Measurements from ENCODE around the gene WDR7. TPM values are rescaled to one million over a fixed set of nuclear protein-coding genes. Genes with fewer than 3 reads are reported as not detected.

WDR7 gene
- total and polyA plus RNA-seq, 2 experiments from 2014 or later: 7.0 to 14.8 TPM

DNA sequence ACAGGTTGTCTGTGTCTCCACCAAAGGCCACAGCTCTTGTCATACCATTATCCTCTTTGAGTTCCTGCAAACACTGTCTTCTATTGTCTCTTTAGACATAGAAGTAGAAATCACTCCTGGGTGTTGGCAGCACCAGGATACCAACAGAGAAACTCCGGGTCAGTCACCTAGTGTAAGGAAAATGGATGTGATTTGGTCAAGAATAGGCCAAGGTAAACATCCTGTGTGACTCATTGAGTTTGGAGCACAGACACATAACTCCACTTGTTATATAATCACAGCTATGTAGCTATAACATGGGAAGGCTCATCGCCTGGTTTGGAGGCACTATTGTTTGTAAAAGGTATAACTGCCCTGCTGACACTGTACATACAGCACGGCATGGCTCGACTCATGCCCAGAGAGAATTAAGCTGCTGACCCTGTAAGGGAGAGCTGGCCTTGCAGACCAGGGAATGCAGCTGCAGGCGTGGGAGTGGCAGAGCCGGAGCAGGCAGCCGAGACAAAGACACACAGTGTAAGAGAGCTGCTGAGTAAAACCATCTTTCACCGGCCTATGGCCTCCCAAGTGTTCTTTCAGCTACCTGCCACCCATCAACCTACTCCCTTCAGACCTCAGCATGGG is 9.3 kb upstream of the WDR7 start:
- DNase-seq (ENCODE audit: low spot score) (no peak), ATAC-seq (no peak)
- Histone ChIP-seq H3F3A (replicated peaks; ENCODE audit: low read depth) (no peaks in the 10 kb centered on the region), H3K27me3 (ENCODE audit: insufficient read depth) (no peaks in the 10 kb centered on the region), H3K4me1 (ENCODE audit: insufficient read depth) (peaks cover 7% of the 10 kb centered on the region; the same call in 1 of the 2 replicates), H4K20me1 (replicated peaks; ENCODE audit: insufficient read depth) (peaks cover 8% of the 10 kb centered on the region; the same call in 1 of the 2 replicates), H3K4me2 (no peak overlapping the region), H2AFZ (no peak overlapping the region), H3K36me3 (ENCODE audit: insufficient read depth) (no peaks in the 10 kb centered on the region), H3K79me2 (replicated peaks; ENCODE audit: insufficient read depth) (peaks cover 15% of the 10 kb centered on the region), H3K27ac (ENCODE audit: low read depth) (no peak overlapping the region), H3K4me3 (no peak overlapping the region), H3K9me2 (ENCODE audit: insufficient read depth) (no peaks in the 10 kb centered on the region)
- H3K27ac Mint-ChIP-seq: no peak overlapping the region
- TF ChIP-seq, protein P1, sequence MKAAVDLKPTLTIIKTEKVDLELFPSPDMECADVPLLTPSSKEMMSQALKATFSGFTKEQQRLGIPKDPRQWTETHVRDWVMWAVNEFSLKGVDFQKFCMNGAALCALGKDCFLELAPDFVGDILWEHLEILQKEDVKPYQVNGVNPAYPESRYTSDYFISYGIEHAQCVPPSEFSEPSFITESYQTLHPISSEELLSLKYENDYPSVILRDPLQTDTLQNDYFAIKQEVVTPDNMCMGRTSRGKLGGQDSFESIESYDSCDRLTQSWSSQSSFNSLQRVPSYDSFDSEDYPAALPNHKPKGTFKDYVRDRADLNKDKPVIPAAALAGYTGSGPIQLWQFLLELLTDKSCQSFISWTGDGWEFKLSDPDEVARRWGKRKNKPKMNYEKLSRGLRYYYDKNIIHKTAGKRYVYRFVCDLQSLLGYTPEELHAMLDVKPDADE (IDR thresholded peaks at IDR 0.05): no peak
- TF ChIP-seq ZNF114 (CRISPR knock-in tag; IDR thresholded peaks at IDR 0.05) (no peak), CREB1 (CRISPR knock-in tag; IDR thresholded peaks at IDR 0.05; ENCODE audit: low read depth) (no peak), EZH2phosphoT487 (IDR thresholded peaks at IDR 0.05; ENCODE audit: unreplicated experiment) (no peak), STAT1 (IDR thresholded peaks at IDR 0.05; ENCODE audit: unreplicated experiment) (no peak), REST (IDR thresholded peaks at IDR 0.05; ENCODE audit: unreplicated experiment) (no peak), JUNB (IDR thresholded peaks at IDR 0.05; ENCODE audit: unreplicated experiment) (no peak), ZNF331 (CRISPR knock-in tag; IDR thresholded peaks at IDR 0.05; ENCODE audit: low read depth) (no peak), POLR2AphosphoS5 (IDR thresholded peaks at IDR 0.05; ENCODE audit: low read depth) (no peak)
- TF ChIP-seq, protein P2, sequence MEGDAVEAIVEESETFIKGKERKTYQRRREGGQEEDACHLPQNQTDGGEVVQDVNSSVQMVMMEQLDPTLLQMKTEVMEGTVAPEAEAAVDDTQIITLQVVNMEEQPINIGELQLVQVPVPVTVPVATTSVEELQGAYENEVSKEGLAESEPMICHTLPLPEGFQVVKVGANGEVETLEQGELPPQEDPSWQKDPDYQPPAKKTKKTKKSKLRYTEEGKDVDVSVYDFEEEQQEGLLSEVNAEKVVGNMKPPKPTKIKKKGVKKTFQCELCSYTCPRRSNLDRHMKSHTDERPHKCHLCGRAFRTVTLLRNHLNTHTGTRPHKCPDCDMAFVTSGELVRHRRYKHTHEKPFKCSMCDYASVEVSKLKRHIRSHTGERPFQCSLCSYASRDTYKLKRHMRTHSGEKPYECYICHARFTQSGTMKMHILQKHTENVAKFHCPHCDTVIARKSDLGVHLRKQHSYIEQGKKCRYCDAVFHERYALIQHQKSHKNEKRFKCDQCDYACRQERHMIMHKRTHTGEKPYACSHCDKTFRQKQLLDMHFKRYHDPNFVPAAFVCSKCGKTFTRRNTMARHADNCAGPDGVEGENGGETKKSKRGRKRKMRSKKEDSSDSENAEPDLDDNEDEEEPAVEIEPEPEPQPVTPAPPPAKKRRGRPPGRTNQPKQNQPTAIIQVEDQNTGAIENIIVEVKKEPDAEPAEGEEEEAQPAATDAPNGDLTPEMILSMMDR (conservative IDR thresholded peaks at IDR 0.05; ENCODE audit: low read depth in 2 of 2): no peak
- TF ChIP-seq, protein P3, sequence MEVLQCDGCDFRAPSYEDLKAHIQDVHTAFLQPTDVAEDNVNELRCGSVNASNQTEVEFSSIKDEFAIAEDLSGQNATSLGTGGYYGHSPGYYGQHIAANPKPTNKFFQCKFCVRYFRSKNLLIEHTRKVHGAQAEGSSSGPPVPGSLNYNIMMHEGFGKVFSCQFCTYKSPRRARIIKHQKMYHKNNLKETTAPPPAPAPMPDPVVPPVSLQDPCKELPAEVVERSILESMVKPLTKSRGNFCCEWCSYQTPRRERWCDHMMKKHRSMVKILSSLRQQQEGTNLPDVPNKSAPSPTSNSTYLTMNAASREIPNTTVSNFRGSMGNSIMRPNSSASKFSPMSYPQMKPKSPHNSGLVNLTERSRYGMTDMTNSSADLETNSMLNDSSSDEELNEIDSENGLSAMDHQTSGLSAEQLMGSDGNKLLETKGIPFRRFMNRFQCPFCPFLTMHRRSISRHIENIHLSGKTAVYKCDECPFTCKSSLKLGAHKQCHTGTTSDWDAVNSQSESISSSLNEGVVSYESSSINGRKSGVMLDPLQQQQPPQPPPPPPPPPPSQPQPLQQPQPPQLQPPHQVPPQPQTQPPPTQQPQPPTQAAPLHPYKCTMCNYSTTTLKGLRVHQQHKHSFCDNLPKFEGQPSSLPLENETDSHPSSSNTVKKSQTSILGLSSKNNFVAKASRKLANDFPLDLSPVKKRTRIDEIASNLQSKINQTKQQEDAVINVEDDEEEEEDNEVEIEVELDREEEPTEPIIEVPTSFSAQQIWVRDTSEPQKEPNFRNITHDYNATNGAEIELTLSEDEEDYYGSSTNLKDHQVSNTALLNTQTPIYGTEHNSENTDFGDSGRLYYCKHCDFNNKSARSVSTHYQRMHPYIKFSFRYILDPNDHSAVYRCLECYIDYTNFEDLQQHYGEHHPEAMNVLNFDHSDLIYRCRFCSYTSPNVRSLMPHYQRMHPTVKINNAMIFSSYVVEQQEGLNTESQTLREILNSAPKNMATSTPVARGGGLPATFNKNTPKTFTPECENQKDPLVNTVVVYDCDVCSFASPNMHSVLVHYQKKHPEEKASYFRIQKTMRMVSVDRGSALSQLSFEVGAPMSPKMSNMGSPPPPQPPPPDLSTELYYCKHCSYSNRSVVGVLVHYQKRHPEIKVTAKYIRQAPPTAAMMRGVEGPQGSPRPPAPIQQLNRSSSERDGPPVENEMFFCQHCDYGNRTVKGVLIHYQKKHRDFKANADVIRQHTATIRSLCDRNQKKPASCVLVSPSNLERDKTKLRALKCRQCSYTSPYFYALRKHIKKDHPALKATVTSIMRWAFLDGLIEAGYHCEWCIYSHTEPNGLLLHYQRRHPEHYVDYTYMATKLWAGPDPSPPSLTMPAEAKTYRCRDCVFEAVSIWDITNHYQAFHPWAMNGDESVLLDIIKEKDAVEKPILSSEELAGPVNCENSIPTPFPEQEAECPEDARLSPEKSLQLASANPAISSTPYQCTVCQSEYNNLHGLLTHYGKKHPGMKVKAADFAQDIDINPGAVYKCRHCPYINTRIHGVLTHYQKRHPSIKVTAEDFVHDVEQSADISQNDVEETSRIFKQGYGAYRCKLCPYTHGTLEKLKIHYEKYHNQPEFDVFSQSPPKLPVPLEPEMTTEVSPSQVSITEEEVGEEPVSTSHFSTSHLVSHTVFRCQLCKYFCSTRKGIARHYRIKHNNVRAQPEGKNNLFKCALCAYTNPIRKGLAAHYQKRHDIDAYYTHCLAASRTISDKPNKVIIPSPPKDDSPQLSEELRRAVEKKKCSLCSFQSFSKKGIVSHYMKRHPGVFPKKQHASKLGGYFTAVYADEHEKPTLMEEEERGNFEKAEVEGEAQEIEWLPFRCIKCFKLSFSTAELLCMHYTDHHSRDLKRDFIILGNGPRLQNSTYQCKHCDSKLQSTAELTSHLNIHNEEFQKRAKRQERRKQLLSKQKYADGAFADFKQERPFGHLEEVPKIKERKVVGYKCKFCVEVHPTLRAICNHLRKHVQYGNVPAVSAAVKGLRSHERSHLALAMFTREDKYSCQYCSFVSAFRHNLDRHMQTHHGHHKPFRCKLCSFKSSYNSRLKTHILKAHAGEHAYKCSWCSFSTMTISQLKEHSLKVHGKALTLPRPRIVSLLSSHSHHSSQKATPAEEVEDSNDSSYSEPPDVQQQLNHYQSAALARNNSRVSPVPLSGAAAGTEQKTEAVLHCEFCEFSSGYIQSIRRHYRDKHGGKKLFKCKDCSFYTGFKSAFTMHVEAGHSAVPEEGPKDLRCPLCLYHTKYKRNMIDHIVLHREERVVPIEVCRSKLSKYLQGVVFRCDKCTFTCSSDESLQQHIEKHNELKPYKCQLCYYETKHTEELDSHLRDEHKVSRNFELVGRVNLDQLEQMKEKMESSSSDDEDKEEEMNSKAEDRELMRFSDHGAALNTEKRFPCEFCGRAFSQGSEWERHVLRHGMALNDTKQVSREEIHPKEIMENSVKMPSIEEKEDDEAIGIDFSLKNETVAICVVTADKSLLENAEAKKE (CRISPR knock-in tag; IDR thresholded peaks at IDR 0.05): no peak
- no peaks in the 10 kb centered on the region; the same call in 2 of the 3 replicates for H3K36me3 Mint-ChIP-seq (ENCODE audit: low read depth)
- no peaks in the 10 kb centered on the region; the same call in 2 of the 3 replicates for H3K9me3 Mint-ChIP-seq
- H3K4me1 Mint-ChIP-seq: peaks cover 8% of the 10 kb centered on the region
- no peak overlapping the region for H3K4me3 Mint-ChIP-seq
- H3K27me3 Mint-ChIP-seq (ENCODE audit: insufficient read depth, low read depth, poor library complexity): peaks cover 7% of the 10 kb centered on the region
